ENCODE measurements around the gene BCL2A1.

- no peak for TF ChIP-seq CTCF (IDR thresholded peaks at IDR 0.05 in 8 of 11, conservative IDR thresholded peaks at IDR 0.05 in 3 of 11)
- TF ChIP-seq POLR2A (IDR thresholded peaks at IDR 0.05), result no peak
Observed at GRCh38 chr15:79948095-79948695, 22.8 kb downstream of the BCL2A1 start.
